Endothelial cell of umbilical vein (primary cell): ENCODE data around the gene TAF12. TPM values are rescaled to one million over a fixed set of nuclear protein-coding genes. Genes with fewer than 3 reads are reported as not detected.

Experiments used
- BruUV-seq: library from RNA; stranded (reverse); fragments of 400-500 nt; replicated peaks from 2 replicates; lab custom pipeline; 2021; lab: Mats Ljungman, UMichigan
- CTCF ChIA-PET: fragments of 300-600, 350-600 bp; sonication (Branson Sonifier 250); formaldehyde crosslinking; loops from one replicate; lab custom pipeline; 2021; ENCODE audit warnings: antibody characterized with exemption, inconsistent platforms; lab: Charles Lee
- POLR2A ChIA-PET: fragments of 300-600, 350-600 bp; sonication (Branson Sonifier 250); formaldehyde crosslinking; loops from one replicate; lab custom pipeline; 2021; ENCODE audit warnings: antibody characterized with exemption, inconsistent platforms; lab: Charles Lee
- DNase-seq: peaks from one replicate; pipeline ENCODE4 v3.0.0-alpha.2; 2011; ENCODE audit warnings: low read depth, low spot score
- FAIRE-seq: peaks from 2 replicates; lab custom pipeline; 2011; peaks lifted over from hg19 to GRCh38; lab: Jason Lieb, UNC
- H2AFZ ChIP-seq: 2 replicates; pipeline ENCODE4 v1.6.0; 2012; ENCODE audit warnings: low read depth, low read length, control low read depth, inconsistent platforms
- H3K27ac ChIP-seq: 2 replicates; pipeline ENCODE4 v1.5.1; 2011; ENCODE audit warnings: low read depth, mild to moderate bottlenecking, control low read depth, low read length, moderate library complexity; ENCODE audit not compliant: insufficient read depth
- H3K27me3 ChIP-seq, 2 experiments: 2 replicates each; pipeline versions ENCODE4 v1.6.0 to v1.6.1; 2011; ENCODE audit warnings: low read length in 2 of 2, mixed read lengths in 1 of 2; ENCODE audit not compliant: control insufficient read depth in 2 of 2, insufficient read depth in 2 of 2
- H3K36me3 ChIP-seq, 2 experiments: 2 replicates in 1 of 2; 3 replicates in 1 of 2; pipeline ENCODE4 v1.5.1; 2011; ENCODE audit warnings: low read length in 2 of 2, mild to moderate bottlenecking in 1 of 2, moderate library complexity in 1 of 2; ENCODE audit not compliant: control insufficient read depth in 2 of 2, insufficient read depth in 2 of 2; ENCODE audit errors: extremely low read depth in 1 of 2
- H3K4me1 ChIP-seq: 3 replicates; pipeline ENCODE4 v1.5.1; 2011; ENCODE audit warnings: mild to moderate bottlenecking, low read length; ENCODE audit not compliant: control insufficient read depth, insufficient read depth; ENCODE audit errors: extremely low read depth
- H3K4me2 ChIP-seq: 2 replicates; pipeline ENCODE4 v1.6.1; 2011; ENCODE audit warnings: low read length, control low read depth, mixed read lengths; ENCODE audit not compliant: insufficient read depth
- H3K4me3 ChIP-seq, 3 experiments: fragments of 200-600 bp in 1 of 3; sonication (generic), shearing (Covaris generic) in 1 of 3; replicated peaks in 1 of 3; 2 replicates each; pipeline ENCODE4 v1.5.1; 2011 to 2016; ENCODE audit warnings: control low read depth in 3 of 3, low read length in 3 of 3, mild to moderate bottlenecking in 2 of 3, inconsistent platforms in 1 of 3, low read depth in 1 of 3, moderate library complexity in 1 of 3; ENCODE audit not compliant: insufficient read depth in 1 of 3
- H3K79me2 ChIP-seq: 2 replicates; pipeline ENCODE4 v1.6.0; 2012; ENCODE audit warnings: low read length, inconsistent platforms; ENCODE audit not compliant: control insufficient read depth, insufficient read depth
- H3K9ac ChIP-seq: replicated peaks from 2 replicates; pipeline ENCODE3; 2011; ENCODE audit warnings: low read length, control low read depth; ENCODE audit not compliant: insufficient read depth; ENCODE audit errors: extremely low read depth
- H3K9me1 ChIP-seq: replicated peaks from 3 replicates; pipeline ENCODE4 v1.6.0; 2011; ENCODE audit warnings: mild to moderate bottlenecking, low read length; ENCODE audit not compliant: control insufficient read depth, insufficient read depth; ENCODE audit errors: extremely low read depth
- H3K9me3 ChIP-seq: replicated peaks from 2 replicates; pipeline ENCODE4 v1.5.1; 2012; ENCODE audit warnings: low read length, inconsistent platforms; ENCODE audit not compliant: control insufficient read depth, insufficient read depth
- H4K20me1 ChIP-seq: replicated peaks from 2 replicates; pipeline ENCODE3; 2011; ENCODE audit warnings: mild to moderate bottlenecking, low read length; ENCODE audit not compliant: control insufficient read depth, insufficient read depth; ENCODE audit errors: extremely low read depth
- EZH2 ChIP-seq: IDR thresholded peaks from 2 replicates; pipeline ENCODE4 v1.6.1; 2012; ENCODE audit warnings: borderline replicate concordance, low read depth, mild to moderate bottlenecking, moderate library complexity, low read length, inconsistent platforms; ENCODE audit not compliant: severe bottlenecking
- FOS ChIP-seq: IDR thresholded peaks from 2 replicates; pipeline ENCODE4 v1.6.1; 2011; ENCODE audit warnings: mild to moderate bottlenecking, low read length, moderate library complexity, borderline replicate concordance; ENCODE audit not compliant: insufficient read depth
- JUN ChIP-seq: IDR thresholded peaks from 2 replicates; pipeline ENCODE4 v1.6.1; 2011; ENCODE audit warnings: borderline replicate concordance, low read depth; ENCODE audit not compliant: insufficient read length, insufficient read depth
- POLR2A ChIP-seq: IDR thresholded peaks from 2 replicates; pipeline ENCODE4 v1.6.1; 2012; ENCODE audit warnings: low read depth, mild to moderate bottlenecking, control low read depth, low read length
- dilution Hi-C: fragments of 300-500 bp; cut with MboI; formaldehyde crosslinking; loops from one replicate; pipeline ENCODE4 v1.15.0; 2019; ENCODE audit warnings: low sequenced_read_pairs; ENCODE audit not compliant: extremely low pct_ligation_motif_present
- intact Hi-C: fragments of 100-400 bp; cut with micrococcal nuclease; formaldehyde crosslinking; loops from one replicate; pipeline ENCODE4 v1.10.0; 2022
- polyA plus RNA-seq, 4 experiments: library from polyadenylated mRNA; depleted of rRNA in 3 of 4; stranded (reverse) in 3 of 4; unstranded in 1 of 4; fragments of >200 nt; gene quantifications; 2 replicates each; pipeline versions ENCODE4 v1.2.1 to v1.2.3, GENCODE V29; 2011 to 2012; ENCODE audit warnings: missing spikeins in 1 of 4
- total RNA-seq: library from RNA; stranded (reverse); gene quantifications from 2 replicates; pipeline ENCODE4 v1.2.3, GENCODE V29; 2021
- TF ChIP-seq, protein P1 (sequence below): IDR thresholded peaks from 2 replicates; pipeline ENCODE4 v1.6.1; 2011; ENCODE audit not compliant: insufficient read depth, insufficient read length

Gene TAF12
- total and polyA plus RNA-seq, 2 donors (not counting 3 experiments of a cell fraction or from before 2014, with no cell fraction given): 17.7 to 18.2 TPM

DNA sequence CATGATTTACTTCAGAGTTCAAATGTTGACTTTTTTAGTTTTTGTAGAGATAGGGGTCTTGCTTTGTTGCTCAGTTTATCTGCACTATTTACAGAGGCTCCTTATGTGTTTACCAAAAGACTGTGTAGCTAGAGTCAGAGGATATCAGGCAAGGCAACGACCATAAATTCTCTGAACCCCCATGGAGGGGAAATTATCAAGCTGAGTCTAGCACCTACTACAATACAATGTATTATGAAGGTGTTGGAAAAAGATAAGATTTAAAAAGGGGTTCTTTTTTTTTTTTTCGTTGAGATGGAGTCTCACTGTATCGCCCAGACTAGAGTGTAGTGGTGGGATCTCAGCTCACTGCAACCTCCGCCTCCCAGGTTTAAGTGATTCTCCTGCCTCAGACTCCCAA is 42.1 kb upstream of the TAF12 start:
- POLR2A ChIA-PET: interaction anchor here (0.6 kb wide), 1 partner anchor 36 kb away, joined by 3 read pairs; no protein-coding TSS in a partner anchor
- no peak overlapping the region for H3K4me2 ChIP-seq

DNA sequence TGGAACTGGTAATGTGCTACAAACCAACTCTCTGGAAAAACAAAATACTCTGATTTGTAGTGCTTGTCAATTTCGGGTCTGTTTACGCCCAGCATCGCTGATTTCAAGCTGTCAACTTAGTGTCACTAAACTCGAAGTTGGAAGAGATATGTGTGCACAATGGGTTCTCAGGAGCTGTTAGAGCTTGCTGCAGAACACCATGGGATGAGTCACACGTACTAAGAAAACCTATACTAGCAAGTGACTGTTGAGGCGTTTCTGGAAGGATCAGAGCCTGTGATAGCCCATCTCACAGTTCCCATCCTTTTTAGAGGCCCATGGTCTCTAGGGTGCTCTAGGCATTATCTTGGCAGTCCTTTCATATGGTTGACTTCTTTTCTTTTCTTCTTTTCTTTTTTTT is 40.0 kb upstream of the TAF12 start:
- no peak overlapping the region for H2AFZ ChIP-seq
- FAIRE-seq (no peak), DNase-seq (no peak)
- no peak overlapping the region for H3K9ac ChIP-seq
- H3K27ac ChIP-seq: no peak overlapping the region
- no peak overlapping the region for H3K4me2 ChIP-seq
- intact Hi-C loops (no loop called here), dilution Hi-C loops (no loop called here)
- H4K20me1 ChIP-seq: no peaks in the 10 kb centered on the region
- ChIA-PET POLR2A (no interaction called here), CTCF (interaction anchor here (0.9 kb wide), 1 partner anchor 32 kb away, joined by 3 read pairs; no protein-coding TSS in a partner anchor)
- H3K27me3 ChIP-seq: no peaks in the 10 kb centered on the region
- H3K36me3 ChIP-seq: no peaks in the 10 kb centered on the region
- no peak overlapping the region for H3K4me3 ChIP-seq
- H3K4me1 ChIP-seq: no peaks in the 10 kb centered on the region
- H3K79me2 ChIP-seq: peaks cover 2% of the 10 kb centered on the region
- TF ChIP-seq FOS (no peak), EZH2 (no peak), JUN (no peak)
- TF ChIP-seq, protein P1, sequence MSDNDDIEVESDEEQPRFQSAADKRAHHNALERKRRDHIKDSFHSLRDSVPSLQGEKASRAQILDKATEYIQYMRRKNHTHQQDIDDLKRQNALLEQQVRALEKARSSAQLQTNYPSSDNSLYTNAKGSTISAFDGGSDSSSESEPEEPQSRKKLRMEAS: no peak
- BruUV-seq: no TSS peak
- no peaks in the 10 kb centered on the region for H3K9me3 ChIP-seq
- H3K9me1 ChIP-seq: no peaks in the 10 kb centered on the region

More for the DNA sequence above, 42.1 kb upstream of the TAF12 start:
- Histone ChIP-seq H3K4me3 (no peak overlapping the region), H3K79me2 (peaks cover 2% of the 10 kb centered on the region), H3K36me3 (no peaks in the 10 kb centered on the region), H3K9ac (no peak overlapping the region), H3K27ac (no peak overlapping the region), H4K20me1 (no peaks in the 10 kb centered on the region), H3K9me1 (no peaks in the 10 kb centered on the region), H3K9me3 (no peaks in the 10 kb centered on the region), H2AFZ (no peak overlapping the region), H3K27me3 (no peaks in the 10 kb centered on the region), H3K4me1 (no peaks in the 10 kb centered on the region)
- dilution Hi-C loops (no loop called here), intact Hi-C loops (no loop called here)
- no TSS peak for BruUV-seq
- FAIRE-seq: no peak
- TF ChIP-seq POLR2A (no peak), JUN (no peak)
- DNase-seq: no peak
- CTCF ChIA-PET: interaction anchor here (1.1 to 1.6 kb wide), 2 partner anchors 52 to 192 kb away, joined by 3 to 6 read pairs; partner anchors contain the start of gene YTHDF2
